D341Med (cell line): ENCODE measurements around the gene DKK3.
A peak's percentile ranks its signal among the peaks of the same experiment; 100 is the strongest.

Experiments
- DNase-seq: peaks from one replicate; pipeline ENCODE4 v3.0.0; 2012; ENCODE audit warnings: low spot score

Gene DKK3

DNA sequence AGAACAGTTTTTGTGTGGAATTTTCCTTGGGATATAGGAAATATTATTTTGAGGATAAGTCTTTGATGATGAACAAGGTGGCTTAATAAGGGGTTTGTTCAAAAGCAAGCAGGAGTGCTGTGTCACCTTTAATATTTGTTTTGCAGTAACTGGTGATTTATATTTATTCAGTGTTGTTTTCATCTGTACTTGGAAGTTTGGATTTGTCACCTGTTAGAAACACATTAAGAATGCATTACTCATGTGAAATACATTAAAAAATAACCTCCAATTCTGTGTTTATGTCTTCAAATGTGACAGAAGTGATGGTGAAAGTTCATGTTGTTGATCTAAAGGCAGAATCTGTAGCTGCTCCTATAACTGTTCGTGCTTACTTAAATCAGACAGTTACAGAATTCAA lies 70.5 kb downstream of the DKK3 start:
- DNase-seq: no peak

GRCh38 chr11:11937433-11937832 lies 71.0 kb downstream of the DKK3 start:
- DNase-seq: no peak

DNA sequence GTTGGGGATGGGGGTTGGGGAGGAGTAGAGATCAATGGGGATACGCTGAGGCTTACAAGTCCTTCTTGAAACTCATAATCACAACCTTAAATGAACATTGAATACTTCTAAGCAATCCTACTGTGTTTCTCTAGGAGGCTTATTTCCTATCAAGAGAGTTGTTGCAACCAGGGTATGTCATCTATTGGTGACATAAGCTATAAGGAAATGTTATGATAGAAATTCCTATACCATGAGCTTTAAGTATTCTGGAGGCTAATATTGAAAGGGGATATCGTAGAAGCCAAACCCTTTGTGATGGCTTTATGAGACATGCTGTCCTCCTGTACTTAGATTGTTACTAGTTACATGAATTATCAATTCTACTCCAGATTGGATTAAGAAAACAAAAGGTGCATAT lies 72.9 kb downstream of the DKK3 start:
- no peak for DNase-seq

- DNase-seq: peak; percentile 46
Measured at GRCh38 chr11:11931461-11932055, 76.9 kb downstream of the DKK3 start.

DNA sequence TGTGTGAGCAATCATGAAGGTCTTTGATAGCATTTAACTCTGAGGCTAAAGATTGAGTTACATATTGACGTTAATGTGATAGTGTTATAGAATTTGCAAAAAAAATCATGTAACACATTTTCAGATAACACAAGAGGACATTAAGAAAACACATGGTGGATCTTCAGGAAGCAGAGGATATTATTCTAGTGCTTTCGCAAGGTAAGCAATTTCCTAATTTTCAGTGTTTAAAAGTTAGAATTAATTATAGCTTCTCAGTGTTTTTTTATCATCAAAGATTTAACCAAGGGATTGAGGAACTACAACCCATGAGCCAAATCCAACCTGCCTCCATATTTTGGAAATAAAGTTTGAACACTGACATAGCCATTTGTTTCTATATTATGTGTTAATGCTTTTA lies 78.5 kb downstream of the DKK3 start:
- no peak for DNase-seq

- DNase-seq: no peak
Measured at GRCh38 chr11:11923828-11924227, 84.6 kb downstream of the DKK3 start.

DNA sequence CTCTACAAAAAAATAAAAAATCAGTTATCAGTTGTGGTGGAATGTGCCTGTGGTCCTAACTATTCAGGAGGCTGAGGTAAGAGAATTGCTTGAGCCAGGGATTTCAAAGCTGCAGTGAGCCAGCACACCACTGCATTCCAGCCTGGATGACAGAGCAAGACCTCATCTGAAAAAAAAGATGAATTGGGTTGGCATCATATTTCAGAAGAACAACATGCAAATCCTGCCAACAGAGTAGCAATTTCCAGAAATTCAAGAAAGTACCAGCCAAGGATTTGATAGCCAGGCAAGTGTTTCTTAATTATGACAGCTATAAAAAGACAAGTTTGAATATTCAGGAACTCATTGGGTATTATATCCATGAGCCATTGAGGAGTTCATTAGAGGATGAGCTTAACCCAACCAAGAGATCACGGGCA lies 91.4 kb downstream of the DKK3 start:
- DNase-seq: no peak

GRCh38 chr11:11915625-11916024 lies 92.8 kb downstream of the DKK3 start:
- no peak for DNase-seq

- DNase-seq: no peak
Measured at GRCh38 chr11:11913395-11913794, 95.0 kb downstream of the DKK3 start.
